ENCODE results near the gene ST7.

Gene ST7

GRCh38 chr7:117034851-117035464 is 81.7 kb downstream of the ST7 start:
- no peak for DNase-seq (ENCODE audit: low spot score)

- no peak for DNase-seq (ENCODE audit: low spot score)
These were observed 82.2 kb downstream of the ST7 start for GRCh38 chr7:117035465-117035862.

GRCh38 chr7:117036053-117036669 is 82.9 kb downstream of the ST7 start:
- DNase-seq (ENCODE audit: low spot score): no peak

- DNase-seq (ENCODE audit: low spot score): no peak
These were observed 83.5 kb downstream of the ST7 start for GRCh38 chr7:117036836-117037235.

- no peak for DNase-seq (ENCODE audit: low spot score)
These were observed 85.1 kb downstream of the ST7 start for GRCh38 chr7:117038408-117038807.

- DNase-seq (ENCODE audit: low spot score): no peak
These were observed 87.7 kb downstream of the ST7 start for GRCh38 chr7:117041007-117041406.

GRCh38 chr7:117041822-117042221 is 88.5 kb downstream of the ST7 start:
- DNase-seq (ENCODE audit: low spot score): no peak

- no peak for DNase-seq (ENCODE audit: low spot score)
These were observed 90.0 kb downstream of the ST7 start for GRCh38 chr7:117043108-117043825.

GRCh38 chr7:117044664-117045063 is 91.4 kb downstream of the ST7 start:
- DNase-seq (ENCODE audit: low spot score): no peak

- no peak for DNase-seq (ENCODE audit: low spot score)
These were observed 92.8 kb downstream of the ST7 start for GRCh38 chr7:117045927-117046710.

- DNase-seq (ENCODE audit: low spot score): no peak
These were observed 94.2 kb downstream of the ST7 start for GRCh38 chr7:117047496-117047895.

GRCh38 chr7:117048114-117048866 is 95.0 kb downstream of the ST7 start:
- no peak for DNase-seq (ENCODE audit: low spot score)

GRCh38 chr7:117048882-117049281 is 95.6 kb downstream of the ST7 start:
- DNase-seq (ENCODE audit: low spot score): no peak

GRCh38 chr7:117051808-117052207 is 98.5 kb downstream of the ST7 start:
- DNase-seq (ENCODE audit: low spot score): no peak

- DNase-seq (ENCODE audit: low spot score): no peak
These were observed 100.1 kb downstream of the ST7 start for GRCh38 chr7:117053432-117053831.

GRCh38 chr7:117061751-117062150 is 108.5 kb downstream of the ST7 start:
- DNase-seq (ENCODE audit: low spot score): peak; percentile 27

GRCh38 chr7:117062300-117062699 is 109.0 kb downstream of the ST7 start:
- DNase-seq (ENCODE audit: low spot score): peak; percentile 29

- no peak for DNase-seq (ENCODE audit: low spot score)
These were observed 111.4 kb downstream of the ST7 start for GRCh38 chr7:117064688-117065087.

- DNase-seq (ENCODE audit: low spot score): no peak
These were observed 112.4 kb downstream of the ST7 start for GRCh38 chr7:117065571-117066150.

GRCh38 chr7:117066668-117067067 is 113.4 kb downstream of the ST7 start:
- no peak for DNase-seq (ENCODE audit: low spot score)

GRCh38 chr7:117067340-117067739 is 114.0 kb downstream of the ST7 start:
- no peak for DNase-seq (ENCODE audit: low spot score)

All from hepatic stellate cell (primary cell).